Right lobe of liver (tissue), 6 donors: ENCODE data around the gene PIH1D2. TPM values are rescaled to one million over a fixed set of nuclear protein-coding genes. Genes with fewer than 3 reads are reported as not detected.

ENCODE experiments used
- ATAC-seq, 4 donors: fragments of 200-7000 bp; cut with Tn5 transposase; one replicate each; pipeline ENCODE4 v1.9.1; 2020; ENCODE audit warnings: mild to moderate bottlenecking in 4 of 4, moderate library complexity in 4 of 4
- DNase-seq, 3 donors: peaks; one replicate each; pipeline ENCODE4 v3.0.0-alpha.2; 2020
- H3K27ac ChIP-seq, 3 donors: fragments of 200-600 bp; one replicate each; pipeline ENCODE4 v1.8.0; 2022
- H3K27me3 ChIP-seq, 2 donors: fragments of 200-600 bp; one replicate each; pipeline ENCODE4 v1.8.0; 2022
- H3K36me3 ChIP-seq, 4 donors: fragments of 200-600 bp; sonication (generic) in 1 of 4; one replicate each; pipeline versions ENCODE4 v1.5.1 to v1.8.0; 2017 to 2022; ENCODE audit warnings: control low read depth in 1 of 4
- H3K4me1 ChIP-seq, 4 donors: fragments of 200-600 bp; sonication (generic) in 1 of 4; one replicate each; pipeline versions ENCODE4 v1.5.1 to v1.8.0; 2017 to 2022; ENCODE audit warnings: control low read depth in 1 of 4
- H3K4me3 ChIP-seq, 3 donors: fragments of 200-600 bp; one replicate each; pipeline ENCODE4 v1.8.0; 2022
- H3K9me3 ChIP-seq, 4 donors: fragments of 200-600 bp; sonication (generic) in 1 of 4; one replicate each; pipeline versions ENCODE4 v1.5.1 to v1.8.0; 2017 to 2022; ENCODE audit warnings: control low read depth in 1 of 4
- CTCF ChIP-seq, 4 donors: fragments of 200-600 bp in 3 of 4; fragments of 450-650 bp in 1 of 4; IDR thresholded peaks; one replicate each; pipeline versions ENCODE4 v1.5.1 to v1.8.0; 2016 to 2022; ENCODE audit warnings: antibody characterized with exemption in 4 of 4, mild to moderate bottlenecking in 2 of 4
- POLR2A ChIP-seq: fragments of 450-650 bp; IDR thresholded peaks from one replicate; pipeline ENCODE4 v1.6.1; 2017; ENCODE audit warnings: antibody characterized with exemption, mild to moderate bottlenecking
- WGBS: methylation state at CpG from one replicate; pipeline ENCODE4 v1.1.6; 2018; ENCODE audit warnings: low coverage, low lambda C conversion rate; ENCODE audit not compliant: insufficient coverage; ENCODE audit errors: missing lambda C conversion rate; 5-methylcytosine and 5-hydroxymethylcytosine counted together
- intact Hi-C, 2 donors: fragments of 100-400 bp; cut with DNase I; formaldehyde crosslinking; loops; one replicate each; pipeline versions ENCODE4 v1.11.2 to v1.14.1; 2022
- small RNA-seq, 2 experiments: library from RNA; depleted of rRNA; stranded (forward); fragments of <200 nt; gene quantifications; one replicate each; pipeline ENCODE3, GENCODE V24; 2016
- total RNA-seq, 6 experiments: library from RNA; depleted of rRNA in 2 of 6; stranded (reverse); fragments of >200 nt in 2 of 6; fragmentation: NEBNext Ultra II Directional in 3 of 6; extraction: Animal tissue kit (Norgen Biotek cat#: 25700) in 3 of 6; gene quantifications; one replicate each; pipeline versions ENCODE4 v1.1.0 to v1.2.4, GENCODE V29; 2016 to 2023
- donor health status: DM: no; HTN: yes; CAD: no.
- donor health status: DM: no; HTN: no; CAD: no.
- donor health status: DM: no; HTN: no; CAD: no.
- donor health status: DM: no; HTN: yes; CAD: no.
- donor health status: DM: no; HTN: yes; CAD: no.

PIH1D2 gene
- total RNA-seq, 6 experiments from 2014 or later, result 0.37 to 0.80 (median 0.37) TPM

DNA sequence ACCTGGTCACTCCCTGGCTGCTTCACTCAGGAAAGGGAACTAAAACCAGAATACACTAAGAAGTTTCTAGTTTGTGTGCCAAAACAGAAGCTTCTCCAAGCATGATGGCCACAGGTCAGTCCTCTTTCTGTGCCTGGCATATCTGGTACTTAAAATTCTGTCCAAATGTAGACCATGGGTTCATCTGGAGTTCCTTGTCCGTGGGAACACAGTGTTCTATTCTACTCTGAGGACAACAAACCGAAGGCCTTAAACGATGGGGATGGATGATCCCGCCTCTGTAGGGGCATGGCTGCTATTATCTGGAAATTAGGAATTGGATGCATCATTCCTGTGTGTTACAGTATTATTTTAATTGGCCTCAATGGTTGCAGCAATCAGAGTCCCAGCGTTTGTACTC lies 54.8 kb downstream of the PIH1D2 start:
- DNase-seq (no peak), ATAC-seq (no peak)
- 83% methylated on average over 5 of the region's 5 CpGs for WGBS
- Histone ChIP-seq H3K27ac (peak overlapping the region in 1 of 3 donors; percentile 97), H3K4me1 (peaks cover 0 to 36% (median 8%) of the 10 kb centered on the region in 4 donors), H3K27me3 (no peaks in the 10 kb centered on the region), H3K36me3 (peaks cover 0 to 13% (median 4%) of the 10 kb centered on the region in 4 donors), H3K4me3 (no peak overlapping the region), H3K9me3 (no peaks in the 10 kb centered on the region)
- TF ChIP-seq POLR2A, result no peak
- TF ChIP-seq CTCF (IDR thresholded peaks at IDR 0.05), result no peak
- intact Hi-C loops, result no loop called here

Small RNA genes lying within 50 kb of the gene (small RNA-seq; reads per million reads assigned to genes)
- gene AP000907.3 (0 reads per million in 2 experiments), gene RNU6-893P (0 reads per million in 2 experiments)

Other genes starting within 250 kb of the PIH1D2 start
- gene ALG9, start 202.4 kb downstream of the PIH1D2 start, total RNA-seq, result 10 to 100 TPM; 15.0 to 20.8 (median 18.2) TPM
- 1 to 10 TPM in 4 of 6 experiments, under 1 TPM in 2; 0.90 to 1.3 (median 1.1) TPM for gene FDXACB1, start 194.9 kb downstream of the PIH1D2 start, total RNA-seq
- 10 to 100 TPM; 10.6 to 22.9 (median 15.7) TPM for gene CFAP68, start 194.5 kb downstream of the PIH1D2 start, total RNA-seq
- 10 to 100 TPM in 2 of 6 experiments, 1 to 10 TPM in 4; 3.6 to 10.5 (median 6.7) TPM for gene CRYAB, start 162.2 kb downstream of the PIH1D2 start, total RNA-seq
- gene HSPB2, start 161.3 kb downstream of the PIH1D2 start, total RNA-seq, result under 1 TPM in 2 of 6 experiments, not detected in 4; 0.20 to 0.49 TPM
- 10 to 100 TPM in 4 of 6 experiments, 1 to 10 TPM in 2; 6.4 to 12.6 (median 10.3) TPM for gene C11orf52, start 155.1 kb downstream of the PIH1D2 start, total RNA-seq
- gene DIXDC1, start 136.7 kb downstream of the PIH1D2 start, total RNA-seq, result 10 to 100 TPM in 1 of 6 experiments, 1 to 10 TPM in 5; 4.5 to 10.4 (median 8.0) TPM
- gene DLAT, start 48.6 kb downstream of the PIH1D2 start, total RNA-seq, result 10 to 100 TPM; 10.8 to 37.4 (median 23.3) TPM
- gene NKAPD1, start 282 bp upstream of the PIH1D2 start, total RNA-seq, result 1 to 10 TPM; 4.7 to 7.7 (median 6.0) TPM
- gene TIMM8B, start 12.7 kb upstream of the PIH1D2 start, total RNA-seq, result 10 to 100 TPM; 27.9 to 36.6 (median 31.4) TPM
- 100 to 1,000 TPM; 114 to 191 (median 130) TPM for gene SDHD, start 12.9 kb upstream of the PIH1D2 start, total RNA-seq
- gene IL18, start 90.1 kb upstream of the PIH1D2 start, total RNA-seq, result 1 to 10 TPM; 2.7 to 7.2 (median 4.4) TPM
- gene TEX12, start 93.4 kb upstream of the PIH1D2 start, total RNA-seq, result under 1 TPM in 1 of 6 experiments, not detected in 5; 0.31 TPM
- 100 to 1,000 TPM in 2 of 6 experiments, 10 to 100 TPM in 4; 33.3 to 118 (median 75.5) TPM for gene BCO2, start 101.5 kb upstream of the PIH1D2 start, total RNA-seq
- 10 to 100 TPM; 37.8 to 66.9 (median 55.4) TPM for gene PTS, start 152.4 kb upstream of the PIH1D2 start, total RNA-seq
- gene PLET1, start 186.8 kb upstream of the PIH1D2 start, total RNA-seq, result not detected